Fibroblast of peridontal ligament (primary cell): ENCODE results near the gene SRGAP2B.
"Not testable (repeated sequence)": the region's sequence is repeated elsewhere in the genome, so short reads cannot be mapped to it uniquely, and the experiment has no call there.

Experiments
- DNase-seq: peaks from one replicate; pipeline ENCODE4 v3.0.0-alpha.2; 2010; ENCODE audit errors: extremely low read depth

The SRGAP2B gene

DNA sequence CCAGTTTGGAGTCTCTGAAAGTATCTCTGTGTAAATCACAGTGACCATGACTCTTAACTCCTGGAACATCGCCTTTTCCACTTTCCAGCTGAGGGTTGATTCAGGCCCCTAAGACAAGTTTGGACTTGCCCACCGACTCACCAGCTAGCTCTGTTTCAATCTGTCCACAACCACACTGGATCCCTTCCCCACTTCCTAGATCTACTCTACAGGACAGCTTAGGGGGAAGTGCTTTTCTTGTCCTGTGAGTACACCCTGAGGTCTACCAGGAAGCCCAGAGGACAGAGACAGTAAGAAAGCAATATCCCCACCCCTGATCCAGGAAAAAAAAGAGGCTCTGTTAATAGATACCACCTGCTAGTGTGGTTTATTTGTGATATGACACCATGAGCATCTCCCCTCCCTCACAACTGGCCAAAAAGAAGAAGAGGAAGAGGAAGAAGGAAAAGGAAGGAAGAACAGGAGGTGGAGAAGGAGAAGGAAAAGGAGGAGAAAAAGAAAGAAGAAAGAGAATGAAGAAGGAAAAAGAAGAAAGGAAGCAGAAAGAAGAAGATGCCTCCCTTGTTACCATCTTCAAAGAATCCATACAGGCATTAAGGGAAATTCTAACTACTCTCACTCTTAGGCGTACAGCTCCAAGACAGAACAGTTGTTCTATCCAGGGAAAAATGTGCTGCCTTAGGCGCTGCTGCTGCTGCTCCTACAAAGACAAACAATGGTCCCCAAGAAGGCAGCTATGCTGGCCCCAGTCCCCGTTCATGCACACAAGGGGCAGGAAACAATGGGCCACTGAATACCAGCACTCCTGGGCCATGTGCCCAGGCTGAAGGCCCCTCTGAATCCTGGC is 96.8 kb downstream of the SRGAP2B start:
- DNase-seq: not testable (repeated sequence)

DNA sequence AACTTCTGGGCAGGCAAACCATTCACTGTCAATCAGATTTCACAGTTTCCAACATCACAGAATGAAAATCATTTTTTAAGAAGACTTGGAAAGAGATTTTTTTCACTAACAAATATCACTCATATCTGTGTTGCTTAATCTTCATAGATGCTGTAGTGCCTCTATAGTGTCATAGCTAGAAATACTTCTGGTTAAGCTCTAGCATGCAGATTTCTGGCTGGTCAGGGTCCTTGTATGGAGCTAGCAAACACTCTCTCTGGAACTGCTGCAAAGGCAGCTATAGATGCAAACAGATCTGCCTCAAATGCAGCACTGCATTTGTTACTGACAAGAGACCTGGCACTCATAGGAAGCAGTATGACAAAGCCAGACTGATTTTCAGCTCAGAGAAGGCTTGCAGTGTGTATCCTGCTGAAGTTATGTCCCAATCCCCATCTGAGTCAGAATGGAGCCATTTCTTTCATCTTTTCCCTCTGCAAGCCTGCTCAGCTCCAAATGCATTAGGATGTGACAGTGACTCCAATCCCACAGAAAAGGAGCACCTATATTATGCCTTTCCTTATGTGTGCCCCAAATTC is 99.2 kb downstream of the SRGAP2B start:
- peak; percentile 47 for DNase-seq

DNA sequence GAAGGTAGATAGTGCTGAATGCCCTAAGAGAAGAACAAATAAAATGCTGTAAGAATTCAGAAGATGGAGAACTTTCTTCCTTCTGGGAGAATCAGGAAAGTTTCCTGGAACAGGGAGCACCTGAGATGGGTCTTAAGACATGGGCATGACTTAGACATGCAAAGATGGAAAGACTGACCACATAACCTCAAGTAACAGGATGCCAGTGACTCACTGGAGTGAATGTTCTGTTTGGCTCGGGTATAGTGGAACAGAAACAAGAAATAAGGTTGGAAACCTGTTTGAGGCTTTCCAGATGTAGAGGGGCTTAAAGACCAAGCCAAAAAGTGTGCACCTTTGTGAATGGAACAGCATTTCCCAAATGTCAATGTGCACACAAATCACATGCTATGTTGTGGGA is 102.2 kb downstream of the SRGAP2B start:
- DNase-seq: peak; percentile 75

DNA sequence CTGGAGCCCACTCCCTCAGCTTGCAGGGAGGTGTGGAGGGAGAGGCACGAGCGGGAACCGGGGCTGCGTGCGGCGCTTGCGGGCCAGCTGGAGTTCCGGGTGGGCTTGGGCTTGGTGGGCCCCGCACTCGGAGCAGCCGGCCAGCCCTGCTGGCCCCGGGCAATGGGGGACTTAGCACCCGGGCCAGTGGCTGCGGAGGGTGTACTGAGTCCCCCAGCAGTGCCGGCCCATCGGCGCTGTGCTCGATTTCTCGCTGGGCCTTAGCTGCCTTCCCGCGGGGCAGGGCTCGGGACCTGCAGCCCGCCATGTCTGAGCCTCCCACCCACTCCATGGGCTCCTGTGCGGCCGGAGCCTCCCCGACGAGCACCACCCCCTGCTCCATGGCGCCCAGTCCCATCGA is 104.5 kb downstream of the SRGAP2B start:
- DNase-seq: not testable (repeated sequence)

DNA sequence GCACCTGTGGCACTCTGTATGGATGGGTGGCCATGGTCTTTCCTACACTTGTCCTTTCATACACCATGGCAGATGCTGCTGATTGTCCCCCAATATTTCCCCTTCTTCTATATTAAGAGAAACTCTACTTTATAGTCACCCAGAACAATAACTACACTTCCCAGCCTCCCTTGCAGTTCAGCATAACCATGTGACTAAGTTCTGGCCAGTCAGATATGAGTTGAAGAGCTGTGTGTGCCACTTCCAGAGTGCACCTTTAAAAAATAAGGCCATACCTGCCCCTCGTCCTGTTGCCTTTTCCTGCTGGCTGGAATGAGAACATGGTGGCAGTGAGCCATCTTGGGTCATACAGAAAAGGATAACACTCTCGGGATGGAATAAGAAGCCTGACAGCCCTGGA is 108.0 kb downstream of the SRGAP2B start:
- not testable (repeated sequence) for DNase-seq

DNA sequence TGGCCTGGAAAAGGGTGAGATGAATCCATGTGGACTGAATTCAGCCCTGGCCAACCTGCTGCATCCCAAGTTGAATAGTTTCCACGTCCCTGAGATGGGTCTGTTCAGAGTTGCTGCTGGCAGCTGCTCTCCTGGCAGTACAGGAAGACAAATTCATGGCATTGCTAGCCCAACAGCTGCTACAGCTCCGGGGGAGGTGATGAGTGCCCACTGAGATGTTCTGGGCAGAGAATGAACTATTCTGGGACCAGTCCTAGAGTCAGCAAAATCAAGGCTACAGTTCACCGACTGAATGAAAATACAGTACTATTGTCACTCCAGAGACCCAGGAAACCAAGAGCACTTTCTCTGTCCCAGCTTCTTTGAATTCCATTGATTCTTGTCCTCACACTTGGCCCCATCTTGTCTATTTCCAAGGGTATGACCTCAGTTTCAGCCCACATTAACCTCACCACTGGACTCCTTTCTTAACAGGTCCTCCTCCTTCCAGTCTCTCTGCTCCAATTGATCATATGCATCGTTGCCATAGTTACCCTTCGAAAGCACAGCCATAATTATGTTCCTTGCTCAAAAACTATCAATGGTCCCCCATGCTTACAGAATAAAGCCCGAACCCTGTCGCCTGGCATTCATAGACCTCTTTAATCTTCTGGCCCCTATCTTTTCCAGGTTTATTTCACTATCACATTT is 108.8 kb downstream of the SRGAP2B start:
- DNase-seq: not testable (repeated sequence)

DNA sequence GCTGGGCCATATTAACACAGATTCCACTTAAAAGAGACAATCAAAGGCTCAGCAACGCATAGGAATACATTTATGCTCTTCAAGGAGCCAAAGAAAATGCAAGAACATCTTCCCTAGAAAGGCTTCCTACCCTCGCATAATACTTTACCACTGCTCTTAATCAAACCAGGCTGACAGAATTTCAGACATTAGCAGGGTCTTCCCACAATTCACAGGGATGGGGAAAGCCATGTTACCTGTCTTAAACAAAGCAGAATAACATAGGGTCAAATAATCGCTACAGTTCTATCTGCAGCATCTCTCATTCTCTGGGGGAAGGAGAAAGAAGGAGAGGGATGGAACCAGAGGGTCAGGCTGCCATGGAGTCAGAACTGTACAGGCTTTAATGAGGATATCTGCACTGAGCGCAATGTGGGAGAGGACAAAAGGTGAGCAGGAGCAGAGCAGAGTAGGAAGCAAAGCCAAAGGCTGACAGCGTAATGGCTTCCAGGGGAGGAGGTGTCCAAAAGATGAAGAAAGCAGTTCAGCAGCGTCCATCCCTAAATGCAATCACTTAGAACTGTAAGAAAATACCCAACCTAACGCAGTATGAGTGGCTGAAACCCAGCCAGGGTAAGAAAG is 109.5 kb downstream of the SRGAP2B start:
- not testable (repeated sequence) for DNase-seq

DNA sequence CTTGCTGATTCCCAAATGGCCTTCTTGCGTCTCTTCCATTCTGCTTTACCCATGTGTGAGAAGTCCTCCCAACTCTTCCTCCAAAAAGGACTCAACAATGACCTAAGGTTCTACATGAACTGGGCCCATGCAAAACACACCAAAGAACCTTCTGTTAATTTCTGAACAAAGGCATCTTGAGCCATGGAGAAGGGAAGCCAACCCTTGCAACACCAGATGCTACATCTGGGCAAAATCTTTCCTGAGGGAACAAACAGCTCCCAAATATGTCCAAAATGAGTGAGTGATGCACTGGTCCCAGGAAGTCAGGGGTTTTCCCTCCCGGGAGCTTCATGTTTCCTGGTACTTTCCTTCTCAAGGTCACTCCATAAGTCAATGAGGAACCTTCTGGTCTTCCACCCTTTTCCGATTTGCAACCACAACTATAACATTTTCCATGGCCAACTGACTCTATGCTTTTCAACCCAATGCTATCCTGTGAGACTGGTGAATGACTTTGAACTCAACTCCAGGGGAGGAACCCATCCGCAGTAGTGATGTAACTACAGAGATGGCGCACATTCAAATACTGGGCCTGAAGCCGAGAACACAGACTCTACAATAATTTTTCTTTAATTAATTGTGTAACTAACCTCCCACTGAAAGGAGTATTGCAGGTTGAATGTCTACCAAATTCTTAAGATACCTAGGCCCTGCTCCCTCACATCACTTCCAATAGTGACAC is 112.2 kb downstream of the SRGAP2B start:
- not testable (repeated sequence) for DNase-seq

DNA sequence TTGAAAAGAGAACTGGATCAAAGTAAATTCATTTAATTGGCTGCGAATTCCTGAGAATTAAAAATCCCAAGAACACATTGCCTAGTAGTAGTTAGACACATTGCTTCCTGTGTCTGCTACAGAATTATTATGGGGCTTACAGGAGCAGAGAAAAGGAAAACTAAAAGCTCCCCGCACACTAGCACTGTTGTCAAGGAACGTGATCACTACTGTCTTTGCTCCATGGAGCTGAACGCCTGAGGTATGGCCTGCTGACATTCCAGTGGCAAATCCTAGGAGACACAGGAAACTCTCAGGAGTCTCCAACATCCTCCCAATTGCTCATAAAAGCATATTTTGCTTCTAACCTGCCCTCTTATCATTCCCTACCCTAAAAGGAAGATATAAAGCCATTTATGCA is 114.0 kb downstream of the SRGAP2B start:
- DNase-seq: not testable (repeated sequence)

DNA sequence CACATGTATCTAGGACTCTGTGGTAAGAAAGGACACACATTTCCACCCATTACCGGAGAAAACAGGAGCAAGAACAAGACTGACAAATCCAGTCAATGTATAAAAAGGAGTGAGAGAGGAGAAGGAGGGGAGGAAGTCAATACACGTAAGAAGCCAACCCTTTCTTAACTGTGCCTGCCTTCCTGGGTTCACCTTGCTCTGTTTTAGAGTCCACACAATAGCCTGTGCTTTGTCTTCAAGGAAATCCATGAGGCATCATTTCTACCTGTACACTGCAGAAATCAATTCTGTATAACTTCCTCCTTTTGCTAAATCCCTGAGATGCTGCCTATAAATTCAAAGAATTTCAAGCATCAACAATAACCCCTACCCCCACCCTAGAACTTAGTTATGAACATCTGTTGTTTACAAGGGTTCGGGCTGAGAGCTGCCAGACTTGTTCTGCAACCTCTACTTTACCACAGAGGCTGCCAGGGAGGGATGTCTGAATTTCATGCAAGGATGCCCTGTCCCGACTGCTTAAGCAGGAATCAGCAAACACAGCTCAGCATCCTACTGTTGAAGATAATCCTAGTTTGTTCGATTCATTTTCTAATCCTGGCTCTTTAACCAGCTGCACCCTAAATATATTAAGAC is 115.0 kb downstream of the SRGAP2B start:
- not testable (repeated sequence) for DNase-seq

DNA sequence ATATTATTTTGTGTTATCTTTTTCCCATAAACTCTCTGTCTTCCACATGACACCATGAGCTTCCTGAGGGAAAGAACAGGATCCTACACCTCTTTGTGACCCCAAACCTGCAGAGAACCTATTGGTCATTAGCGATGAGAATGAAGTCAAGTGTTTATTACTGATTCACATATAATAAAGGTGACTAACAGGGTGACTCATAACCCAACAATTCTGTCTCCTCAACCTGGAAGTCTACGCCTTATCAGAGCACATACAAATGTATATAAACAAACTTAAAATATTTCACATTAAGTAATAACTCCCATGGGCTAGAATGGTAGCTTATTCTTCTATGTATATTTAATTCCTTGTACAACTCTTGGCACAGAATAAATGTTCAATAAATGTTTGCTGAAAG is 117.3 kb downstream of the SRGAP2B start:
- not testable (repeated sequence) for DNase-seq

DNA sequence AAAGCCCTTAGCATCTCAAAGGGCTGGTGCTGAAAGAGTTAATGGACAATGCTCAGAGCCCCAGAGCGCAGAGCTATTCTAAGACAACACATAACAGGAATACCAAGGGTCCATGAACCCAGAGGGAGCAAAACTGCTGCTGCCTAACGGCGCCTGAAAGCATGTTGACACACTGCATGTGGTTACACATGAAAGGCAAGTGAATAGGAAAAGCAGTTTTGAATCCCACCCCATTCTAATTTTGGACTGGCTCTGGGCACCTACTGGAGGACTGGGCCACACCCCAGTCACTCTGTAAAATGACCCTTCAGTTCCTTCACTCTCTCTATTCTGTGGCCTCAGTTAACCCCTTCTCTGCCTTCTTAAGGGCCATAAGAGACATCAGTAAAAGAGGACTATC is 123.2 kb downstream of the SRGAP2B start:
- not testable (repeated sequence) for DNase-seq

DNA sequence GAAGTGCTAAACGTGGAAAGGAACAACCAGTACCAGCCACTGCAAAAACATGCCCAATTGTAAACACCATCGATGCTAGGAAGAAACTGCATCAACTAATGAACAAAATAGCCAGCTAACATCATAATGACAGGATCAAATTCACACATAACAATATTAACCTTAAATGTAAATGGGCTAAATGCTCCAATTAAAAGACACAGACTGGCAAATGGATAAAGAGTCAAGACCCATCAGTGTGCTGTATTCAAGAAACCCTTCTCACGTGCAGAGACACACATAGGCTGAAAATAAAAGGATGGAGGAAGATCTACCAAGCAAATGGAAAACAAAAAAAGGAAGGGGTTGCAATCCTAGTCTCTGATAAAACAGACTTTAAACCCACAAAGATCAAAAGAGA is 128.6 kb downstream of the SRGAP2B start:
- DNase-seq: not testable (repeated sequence)

DNA sequence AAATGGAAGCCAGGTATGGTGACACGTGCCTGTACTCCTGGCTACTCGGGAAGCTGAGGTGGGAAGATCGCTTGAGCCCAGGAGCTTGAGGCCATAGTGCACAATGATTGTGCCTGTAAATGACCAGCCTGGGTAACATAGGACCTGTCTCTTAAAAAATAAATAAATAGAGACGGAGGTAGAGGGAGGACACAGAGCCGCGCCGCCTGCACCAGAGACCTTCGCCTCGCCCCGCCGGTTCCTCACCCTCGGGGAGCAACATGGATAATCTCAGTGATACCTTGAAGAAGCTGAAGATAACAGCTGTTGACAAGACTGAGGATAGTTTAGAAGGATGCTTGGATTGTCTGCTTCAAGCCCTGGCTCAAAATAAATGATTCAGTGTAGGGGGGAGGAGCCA is 130.4 kb downstream of the SRGAP2B start:
- not testable (repeated sequence) for DNase-seq

DNA sequence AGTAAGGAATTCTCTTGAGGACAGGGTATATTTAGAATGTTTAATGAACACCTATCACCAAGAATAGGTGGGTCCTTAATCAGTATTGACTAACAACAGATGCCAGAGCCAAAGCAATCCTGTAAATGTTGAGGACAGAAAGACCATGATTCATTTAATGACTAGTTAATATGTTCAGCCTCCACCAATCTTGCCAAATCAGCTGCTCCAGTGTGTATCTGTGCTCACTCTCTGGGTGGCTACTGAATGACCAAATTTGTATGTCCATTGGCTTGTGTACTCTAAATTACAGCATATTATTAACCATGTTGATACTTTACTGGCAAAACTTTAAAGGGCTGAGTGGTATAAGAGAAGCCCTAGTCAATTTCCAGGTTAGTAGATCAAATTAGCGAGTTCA is 130.9 kb downstream of the SRGAP2B start:
- DNase-seq: not testable (repeated sequence)

DNA sequence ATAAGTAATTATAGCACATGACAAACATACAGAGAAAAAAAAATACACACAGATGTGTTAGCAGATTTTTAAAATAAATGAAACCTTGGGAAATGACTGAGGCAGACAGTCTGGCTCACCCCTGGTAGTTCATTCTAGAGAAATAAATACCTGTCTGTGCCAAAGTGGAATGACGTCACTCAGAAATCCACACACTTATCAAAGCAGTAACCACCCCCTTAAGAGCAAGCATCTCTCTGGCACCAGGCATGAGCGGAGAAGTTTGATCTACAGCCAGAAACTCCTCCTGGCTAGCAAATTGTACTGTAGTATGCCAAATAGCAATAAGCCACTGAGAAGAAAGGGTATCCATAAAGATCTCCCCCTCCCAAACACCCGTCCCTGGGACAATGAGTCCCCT is 131.6 kb downstream of the SRGAP2B start:
- DNase-seq: not testable (repeated sequence)

DNA sequence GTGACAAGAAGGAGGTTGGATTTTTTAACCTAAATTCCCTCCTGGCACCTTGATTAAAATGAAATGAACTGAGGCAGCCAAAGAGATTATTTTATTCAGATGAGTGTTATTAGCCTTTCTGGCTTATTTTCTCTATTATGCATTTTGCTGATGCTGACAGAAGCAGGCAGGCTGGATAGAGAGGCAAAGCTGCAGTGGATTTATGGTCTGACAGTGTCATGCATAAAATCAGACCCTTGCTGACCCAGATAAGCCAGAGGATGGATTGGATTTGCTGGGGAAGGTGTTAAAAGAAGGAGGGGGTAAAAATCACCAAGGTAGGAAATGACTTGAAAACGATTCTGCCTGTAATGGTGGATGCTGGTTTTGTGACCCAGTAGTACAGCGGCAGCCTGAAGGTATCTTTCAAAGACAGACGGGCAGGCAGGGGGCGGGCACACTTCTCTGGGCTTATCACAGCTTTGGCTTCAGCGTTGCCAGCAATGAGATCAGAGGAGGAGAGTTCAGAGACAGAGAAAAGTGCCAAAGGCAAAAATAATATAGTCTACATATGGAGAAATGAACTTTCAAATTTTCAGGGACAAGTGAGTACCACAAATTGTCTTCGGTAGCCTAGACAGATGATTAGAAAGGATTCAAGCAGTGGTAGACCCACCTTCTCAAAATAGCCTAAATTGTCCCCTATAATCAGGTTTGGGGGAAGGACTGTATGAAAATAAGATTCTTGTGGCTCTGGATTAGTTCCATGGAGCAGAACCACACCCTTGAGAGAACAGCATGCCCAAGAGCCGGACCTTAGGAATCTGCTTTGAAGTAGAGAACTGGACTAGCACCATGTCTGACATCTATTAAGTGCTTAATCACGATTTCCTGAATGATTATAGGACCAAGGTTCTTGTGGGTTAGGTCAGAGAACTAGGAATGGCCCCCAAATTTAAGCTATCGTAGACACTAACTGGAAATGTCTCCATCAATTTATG is 133.2 kb downstream of the SRGAP2B start:
- DNase-seq: not testable (repeated sequence)

DNA sequence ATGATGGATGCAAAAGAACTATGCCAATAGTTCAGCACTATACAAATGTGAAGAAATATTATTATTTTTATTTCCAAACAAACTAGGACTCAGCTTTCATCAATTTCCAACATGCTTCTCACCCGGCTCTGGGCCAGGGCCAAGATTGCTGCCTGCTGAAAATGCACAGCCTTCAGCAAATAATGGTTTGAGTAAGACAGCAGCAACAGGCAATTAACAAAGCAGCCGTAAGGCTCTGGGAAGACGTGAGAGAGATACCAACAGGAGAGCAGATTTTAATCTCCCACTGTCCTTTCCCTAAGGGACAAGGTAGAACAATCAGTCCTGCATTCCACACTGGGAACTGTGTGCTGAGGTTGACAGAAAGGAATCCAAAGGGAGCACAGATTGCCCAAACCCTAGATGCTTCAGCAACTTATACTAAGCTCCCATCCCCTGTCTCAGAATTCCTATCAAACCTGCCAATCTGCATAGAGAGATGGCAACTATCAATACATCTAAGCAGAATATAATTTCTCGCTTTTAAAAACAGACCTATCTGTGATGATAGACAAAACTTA is 134.1 kb downstream of the SRGAP2B start:
- not testable (repeated sequence) for DNase-seq

DNA sequence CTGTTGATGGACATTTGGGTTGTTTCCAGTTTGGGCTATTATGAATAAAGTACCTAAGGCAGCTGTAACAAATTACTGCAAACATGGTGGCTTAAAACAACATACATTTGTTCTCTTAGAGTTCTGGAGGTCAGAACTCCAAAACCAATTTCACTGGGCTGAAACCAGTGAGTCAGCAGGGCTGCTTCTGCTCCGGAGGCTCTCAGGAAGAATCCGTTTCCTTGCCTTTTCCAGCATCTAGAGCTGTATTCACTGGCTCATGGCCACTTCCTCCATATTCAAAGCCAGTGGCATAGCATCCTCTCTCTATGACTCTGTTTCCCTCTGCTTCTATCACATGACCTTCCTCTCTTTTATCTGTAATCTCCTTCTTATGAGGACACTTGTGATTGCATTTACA is 146.7 kb downstream of the SRGAP2B start:
- DNase-seq: not testable (repeated sequence)
